Suppressor macrophage (primary cell): ENCODE data around the gene PRR20C.
"Not testable (repeated sequence)": the region's sequence is repeated elsewhere in the genome, so short reads cannot be mapped to it uniquely, and the experiment has no call there.

ENCODE experiments used
- DNase-seq, 4 experiments: peaks; one replicate each; pipeline ENCODE4 v3.0.0-alpha.2; 2020 to 2022
- total RNA-seq, 17 experiments: gene quantifications; one replicate each; lab custom pipeline; 2026; ENCODE audit warnings: mixed read lengths in 6 of 17, inconsistent platforms in 3 of 17; lab: John Stamatoyannopoulos, UW

The PRR20C gene
- total RNA-seq = 0 reads per million in 17 experiments

DNA sequence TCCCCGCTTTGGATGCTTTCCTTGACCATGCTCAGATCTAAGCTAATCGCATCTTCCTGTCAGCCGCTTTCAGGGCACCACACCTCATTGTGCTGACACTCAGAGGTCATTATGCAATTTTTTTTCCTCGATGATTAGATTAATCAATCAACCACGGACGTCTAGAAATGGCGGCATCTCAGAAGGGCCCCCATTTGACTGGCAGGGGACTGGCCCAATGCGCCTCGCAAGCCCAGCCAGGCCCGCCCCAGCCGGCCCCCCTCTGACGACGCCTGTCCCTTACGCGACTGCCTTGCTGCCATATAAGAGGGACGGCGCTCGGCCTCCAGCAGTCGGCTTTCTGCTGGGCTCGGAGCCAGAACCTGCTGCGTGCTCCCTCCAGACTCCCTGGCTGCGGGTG is at the start of gene PRR20C:
TSS of gene PRR20C (plus strand) at position 301 of the 400 bp plus-strand sequence. CDS start 387 bp downstream, outside the sequence.
- not testable (repeated sequence) for DNase-seq

DNA sequence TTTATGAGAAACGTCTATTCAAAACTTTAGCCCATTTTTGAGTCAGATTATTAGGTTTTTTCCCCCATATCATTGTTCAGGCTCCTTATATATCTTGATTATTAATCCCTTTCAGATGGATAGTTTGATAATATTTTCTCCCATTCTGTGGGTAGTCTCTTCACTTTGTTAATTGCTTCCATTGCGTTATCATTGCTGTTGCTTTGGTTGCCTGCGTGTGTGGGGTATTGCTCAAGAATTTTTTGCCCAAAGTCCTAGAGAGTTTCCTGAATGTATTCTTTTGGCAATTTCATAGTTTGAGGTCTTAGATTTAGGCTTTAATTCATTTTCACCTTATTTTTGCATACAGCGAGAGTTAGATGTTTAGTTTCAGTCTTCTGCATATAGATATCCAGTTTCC is 38.9 kb upstream of the PRR20C start:
- DNase-seq = no peak

DNA sequence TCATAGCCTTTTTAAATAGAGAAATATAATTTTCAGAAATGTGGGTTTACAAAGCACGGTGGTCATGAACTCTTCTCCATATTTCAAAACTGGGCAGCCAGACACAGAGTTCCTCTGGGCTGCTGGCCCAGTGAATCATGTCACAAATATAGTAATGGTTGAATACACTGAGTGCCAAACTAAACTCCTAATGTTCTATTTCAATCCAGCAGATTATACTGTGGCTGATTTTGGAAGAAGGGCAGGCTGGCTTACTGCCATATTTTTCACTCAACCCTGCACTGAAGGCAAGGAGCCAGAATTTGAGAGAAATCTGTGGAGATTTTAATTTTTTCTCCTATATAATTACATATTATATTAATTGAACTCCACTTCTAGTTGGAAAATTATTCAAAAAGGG is 30.2 kb upstream of the PRR20C start:
- DNase-seq = no peak

DNA sequence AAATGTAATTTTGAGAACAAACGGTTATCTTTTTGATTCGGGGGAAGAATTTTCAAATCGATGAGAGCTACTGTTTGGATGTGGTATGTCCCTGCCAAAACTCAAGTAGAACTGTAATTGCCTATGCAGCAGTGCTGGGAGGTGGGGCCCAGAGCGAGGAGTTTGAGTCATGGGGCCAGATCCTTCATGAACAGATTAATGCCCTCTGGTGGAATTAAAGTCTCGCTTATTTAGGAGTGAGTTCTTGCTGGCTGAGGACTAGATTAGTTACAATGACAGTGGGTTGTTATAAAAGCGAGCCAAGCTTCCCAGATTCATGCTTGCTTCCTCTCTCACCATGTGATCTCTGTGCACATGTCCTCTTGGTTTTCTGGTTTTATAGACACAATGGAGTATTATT is 25.0 kb upstream of the PRR20C start:
- no peak for DNase-seq

DNA sequence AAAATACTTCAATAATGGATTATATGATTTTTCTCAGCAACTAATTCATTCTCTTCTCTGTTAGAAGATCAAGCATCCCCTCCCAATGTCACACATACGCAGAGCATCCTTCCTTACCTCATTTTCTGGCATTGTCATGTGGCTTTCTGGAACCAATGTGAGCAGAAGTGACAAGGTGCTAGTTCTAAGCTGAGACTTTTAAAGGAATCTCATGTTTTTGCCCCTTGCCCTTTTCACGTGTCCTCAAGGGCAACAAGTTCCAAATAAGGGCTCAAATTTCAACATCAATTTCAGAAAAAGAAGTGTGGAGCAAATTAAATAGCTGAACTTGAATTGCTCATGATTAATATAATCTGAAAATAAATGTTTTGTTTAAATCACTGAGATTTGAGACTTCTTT is 17.8 kb upstream of the PRR20C start:
- DNase-seq = no peak

DNA sequence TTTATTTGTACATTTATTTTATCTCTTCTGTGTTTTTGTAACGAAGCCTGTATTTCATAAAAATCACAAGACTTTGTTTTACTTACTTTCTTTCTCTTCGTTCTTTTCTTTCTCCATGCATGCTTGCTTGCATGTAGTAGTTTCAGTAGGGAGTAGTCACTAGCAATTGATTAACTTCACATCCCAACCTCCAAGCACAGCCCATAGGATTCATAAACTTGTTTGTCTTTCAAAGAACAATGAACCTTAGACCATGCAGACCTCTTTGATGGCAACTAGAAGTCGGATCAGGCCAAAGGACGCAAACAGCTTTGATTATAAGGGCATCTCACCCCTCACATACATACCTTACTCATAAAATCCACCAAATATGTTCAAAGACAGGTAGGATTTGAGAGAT is 16.3 kb upstream of the PRR20C start:
- DNase-seq = no peak

DNA sequence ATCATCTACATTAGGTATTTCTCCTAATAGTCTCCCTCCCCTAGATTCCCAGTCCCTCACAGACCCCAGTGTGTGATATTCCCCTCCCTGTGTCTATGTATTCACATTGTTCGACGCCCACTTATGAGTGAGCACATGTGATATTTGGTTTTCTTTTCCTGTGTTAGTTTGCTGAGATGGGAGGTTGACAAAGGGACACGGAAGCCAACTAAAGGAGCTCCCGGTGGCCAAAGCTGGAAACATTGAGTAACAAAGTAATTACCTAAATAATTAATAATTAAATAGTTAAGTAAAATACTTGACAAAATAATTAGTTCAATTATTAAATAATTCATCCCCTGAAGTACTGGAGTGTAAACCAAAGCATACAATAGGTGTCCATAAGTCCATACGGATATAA is 14.9 kb upstream of the PRR20C start:
- no peak for DNase-seq

DNA sequence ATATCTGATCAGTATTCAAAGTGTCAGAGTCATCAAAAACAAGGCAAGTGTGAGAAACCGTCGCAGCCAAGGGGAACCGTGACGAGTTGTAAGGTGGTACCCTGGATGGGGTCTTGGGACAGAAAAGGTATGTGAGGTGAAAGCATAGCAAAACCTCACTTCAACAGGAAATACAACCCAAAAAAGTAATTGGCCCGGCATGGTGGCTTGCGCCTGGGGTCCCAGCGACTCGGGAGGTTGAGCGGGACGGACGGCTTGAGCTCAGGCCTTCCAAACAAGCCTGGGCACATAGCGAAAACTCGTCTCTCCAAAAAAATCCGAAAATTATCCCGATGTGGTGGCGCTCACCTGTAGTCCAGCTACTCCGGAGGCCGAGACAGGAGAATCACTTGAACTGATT is 14.1 kb upstream of the PRR20C start:
- DNase-seq = not testable (repeated sequence)

DNA sequence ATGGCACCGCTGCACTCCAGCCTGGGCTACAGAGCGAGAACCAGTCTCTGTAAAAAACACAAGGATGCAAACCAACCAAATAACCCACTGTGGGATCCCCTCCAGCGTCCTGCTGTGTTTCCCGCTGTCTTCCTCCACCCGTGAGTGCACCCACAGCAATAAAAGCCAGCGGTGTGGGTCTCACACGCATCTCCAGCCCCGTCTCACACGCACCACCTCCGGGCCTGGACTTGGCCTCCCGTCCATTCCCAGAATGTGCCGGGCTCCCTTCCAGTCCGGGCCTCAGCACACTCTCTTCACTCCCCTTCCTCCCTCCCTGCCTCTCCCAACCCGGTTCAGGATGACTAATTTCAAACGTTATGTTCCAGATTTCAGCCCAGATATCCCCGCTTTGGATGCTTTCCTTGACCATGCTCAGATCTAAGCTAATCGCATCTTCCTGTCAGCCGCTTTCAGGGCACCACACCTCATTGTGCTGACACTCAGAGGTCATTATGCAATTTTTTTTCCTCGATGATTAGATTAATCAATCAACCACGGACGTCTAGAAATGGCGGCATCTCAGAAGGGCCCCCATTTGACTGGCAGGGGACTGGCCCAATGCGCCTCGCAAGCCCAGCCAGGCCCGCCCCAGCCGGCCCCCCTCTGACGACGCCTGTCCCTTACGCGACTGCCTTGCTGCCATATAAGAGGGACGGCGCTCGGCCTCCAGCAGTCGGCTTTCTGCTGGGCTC is 13.5 kb upstream of the PRR20C start, which contains the start of gene PRR20A:
TSS of gene PRR20A (plus strand) at position 684 of the 734 bp plus-strand sequence. CDS start 387 bp downstream, outside the sequence.
- not testable (repeated sequence) for DNase-seq

DNA sequence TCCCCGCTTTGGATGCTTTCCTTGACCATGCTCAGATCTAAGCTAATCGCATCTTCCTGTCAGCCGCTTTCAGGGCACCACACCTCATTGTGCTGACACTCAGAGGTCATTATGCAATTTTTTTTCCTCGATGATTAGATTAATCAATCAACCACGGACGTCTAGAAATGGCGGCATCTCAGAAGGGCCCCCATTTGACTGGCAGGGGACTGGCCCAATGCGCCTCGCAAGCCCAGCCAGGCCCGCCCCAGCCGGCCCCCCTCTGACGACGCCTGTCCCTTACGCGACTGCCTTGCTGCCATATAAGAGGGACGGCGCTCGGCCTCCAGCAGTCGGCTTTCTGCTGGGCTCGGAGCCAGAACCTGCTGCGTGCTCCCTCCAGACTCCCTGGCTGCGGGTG is 6.7 kb upstream of the PRR20C start, which contains the start of gene PRR20B:
TSS of gene PRR20B (plus strand) at position 301 of the 400 bp plus-strand sequence. CDS start 387 bp downstream, outside the sequence.
- not testable (repeated sequence) for DNase-seq

DNA sequence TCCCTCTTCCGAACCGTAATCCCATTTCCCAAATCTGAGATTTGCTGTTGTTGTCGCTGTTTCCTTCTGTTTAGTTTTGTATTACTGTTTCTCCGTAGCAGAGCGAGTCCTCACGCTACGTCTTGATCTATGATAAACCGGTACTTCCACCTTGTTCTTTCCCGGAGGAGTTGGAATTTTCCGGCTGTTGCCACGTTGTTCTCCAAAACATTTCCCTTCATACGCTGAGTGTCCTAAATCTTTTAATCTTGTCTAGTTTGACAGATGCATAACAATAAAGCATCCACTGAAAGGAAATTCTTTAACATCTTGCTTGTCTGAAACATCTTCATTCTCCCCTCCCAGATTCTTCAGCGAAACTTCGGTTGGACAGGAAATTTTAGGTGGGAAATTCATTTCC is 5.8 kb upstream of the PRR20C start:
- not testable (repeated sequence) for DNase-seq

DNA sequence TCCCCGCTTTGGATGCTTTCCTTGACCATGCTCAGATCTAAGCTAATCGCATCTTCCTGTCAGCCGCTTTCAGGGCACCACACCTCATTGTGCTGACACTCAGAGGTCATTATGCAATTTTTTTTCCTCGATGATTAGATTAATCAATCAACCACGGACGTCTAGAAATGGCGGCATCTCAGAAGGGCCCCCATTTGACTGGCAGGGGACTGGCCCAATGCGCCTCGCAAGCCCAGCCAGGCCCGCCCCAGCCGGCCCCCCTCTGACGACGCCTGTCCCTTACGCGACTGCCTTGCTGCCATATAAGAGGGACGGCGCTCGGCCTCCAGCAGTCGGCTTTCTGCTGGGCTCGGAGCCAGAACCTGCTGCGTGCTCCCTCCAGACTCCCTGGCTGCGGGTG is 6.5 kb downstream of the PRR20C start, which contains the start of gene PRR20D:
TSS of gene PRR20D (plus strand) at position 301 of the 400 bp plus-strand sequence. CDS start 387 bp downstream, outside the sequence.
- DNase-seq = not testable (repeated sequence)

DNA sequence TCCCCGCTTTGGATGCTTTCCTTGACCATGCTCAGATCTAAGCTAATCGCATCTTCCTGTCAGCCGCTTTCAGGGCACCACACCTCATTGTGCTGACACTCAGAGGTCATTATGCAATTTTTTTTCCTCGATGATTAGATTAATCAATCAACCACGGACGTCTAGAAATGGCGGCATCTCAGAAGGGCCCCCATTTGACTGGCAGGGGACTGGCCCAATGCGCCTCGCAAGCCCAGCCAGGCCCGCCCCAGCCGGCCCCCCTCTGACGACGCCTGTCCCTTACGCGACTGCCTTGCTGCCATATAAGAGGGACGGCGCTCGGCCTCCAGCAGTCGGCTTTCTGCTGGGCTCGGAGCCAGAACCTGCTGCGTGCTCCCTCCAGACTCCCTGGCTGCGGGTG is 13.0 kb downstream of the PRR20C start, which contains the start of gene PRR20E:
TSS of gene PRR20E (plus strand) at position 301 of the 400 bp plus-strand sequence. CDS start 387 bp downstream, outside the sequence.
- DNase-seq = not testable (repeated sequence)

DNA sequence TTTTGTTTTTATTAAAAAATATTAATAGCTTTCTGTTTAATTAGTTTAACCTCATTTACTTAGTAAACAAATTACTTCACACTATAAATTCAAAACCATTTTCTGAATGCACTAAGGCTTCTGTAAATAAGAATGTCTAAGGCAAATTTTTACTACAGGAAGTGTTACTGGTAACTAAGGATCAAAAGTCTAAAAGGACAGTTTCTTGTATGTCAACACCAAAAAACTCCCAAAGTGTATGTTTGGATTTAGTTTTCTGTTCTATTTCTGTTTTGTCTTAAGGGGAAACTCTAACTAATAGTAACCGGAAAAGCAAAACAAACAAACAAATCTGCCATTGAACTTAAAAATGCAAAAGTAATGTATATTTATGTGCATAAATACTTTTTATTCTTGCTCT is 37.8 kb downstream of the PRR20C start:
- no peak for DNase-seq
